ENCODE data around the gene RPA1.
A peak's percentile ranks its signal among the peaks of the same experiment; 100 is the strongest.

RPA1 gene

GRCh38 chr17:1912146-1912545 is 82.3 kb downstream of the RPA1 start:
- DNase-seq, result no peak

GRCh38 chr17:1913702-1914101 is 83.9 kb downstream of the RPA1 start:
- no peak for DNase-seq

- DNase-seq, result no peak
Observed at GRCh38 chr17:1914661-1915083, 84.9 kb downstream of the RPA1 start.

DNA sequence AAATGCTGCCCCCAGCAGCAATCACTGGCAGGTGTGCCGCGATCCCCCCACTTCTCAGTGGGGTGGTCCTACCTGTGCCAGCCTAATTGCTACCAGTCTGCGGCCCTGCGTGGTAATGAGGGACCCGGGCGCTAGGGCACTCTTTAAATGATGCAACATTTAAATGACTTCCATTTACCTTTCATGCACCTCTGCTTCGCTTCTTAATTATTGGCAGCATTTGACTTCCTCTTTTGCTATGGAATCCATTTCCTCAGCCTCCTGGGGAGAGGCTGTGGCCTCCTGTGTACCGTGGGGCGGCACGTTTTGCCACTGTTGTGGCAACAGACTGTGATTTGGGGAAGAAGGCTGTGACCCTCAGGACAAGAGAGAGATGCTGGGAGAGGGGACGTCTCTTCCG is 86.1 kb downstream of the RPA1 start:
- DNase-seq, result no peak

DNA sequence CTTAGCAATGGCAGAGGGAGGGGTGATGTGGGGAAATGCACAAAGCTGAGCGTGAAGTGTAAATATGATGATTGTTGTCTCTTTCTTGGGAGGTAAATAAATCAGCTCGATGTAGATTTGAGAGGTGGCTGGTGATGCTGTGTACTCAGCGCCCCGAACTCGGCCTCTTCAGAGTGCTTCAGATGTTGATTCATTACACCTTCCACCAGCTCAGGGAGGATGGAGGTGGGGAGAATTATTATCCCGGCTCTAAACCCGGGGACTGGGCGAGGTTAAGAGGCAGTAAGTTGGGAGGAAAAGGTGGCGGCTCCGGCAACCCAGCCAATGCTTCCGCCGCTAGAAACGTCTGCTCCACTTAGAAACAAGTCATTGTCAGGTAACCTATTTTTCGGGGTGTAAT is 86.5 kb downstream of the RPA1 start:
- DNase-seq, result no peak

GRCh38 chr17:1916963-1917715 is 87.3 kb downstream of the RPA1 start:
- no peak for DNase-seq

- no peak for DNase-seq
Observed at GRCh38 chr17:1918346-1919162, 88.7 kb downstream of the RPA1 start.

- DNase-seq, result no peak
Observed at GRCh38 chr17:1919201-1919600, 89.4 kb downstream of the RPA1 start.

GRCh38 chr17:1920948-1921351 is 91.1 kb downstream of the RPA1 start:
- peak; percentile 92 to 94 for DNase-seq

DNA sequence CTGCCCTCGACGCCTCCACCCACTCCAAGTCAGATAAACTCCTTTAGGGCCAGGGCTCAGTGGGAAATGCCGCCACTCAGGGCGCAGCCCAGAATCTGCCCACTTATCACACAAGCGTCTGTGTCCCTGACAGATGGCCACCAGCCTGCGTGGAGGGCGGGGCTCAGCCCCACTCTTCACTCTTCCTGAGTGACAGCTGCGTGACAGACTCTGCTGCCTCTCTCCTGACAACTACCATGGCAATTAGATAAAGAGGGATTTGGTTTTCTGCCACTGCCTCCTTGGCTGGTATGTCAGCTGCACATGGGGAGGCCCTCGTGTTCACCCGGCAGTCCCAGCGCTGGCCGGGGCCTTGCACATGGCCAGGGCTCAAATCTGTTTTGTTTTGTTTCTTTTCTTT is 99.2 kb downstream of the RPA1 start:
- DNase-seq, result peak in 1 of 2 experiments; percentile 24

DNA sequence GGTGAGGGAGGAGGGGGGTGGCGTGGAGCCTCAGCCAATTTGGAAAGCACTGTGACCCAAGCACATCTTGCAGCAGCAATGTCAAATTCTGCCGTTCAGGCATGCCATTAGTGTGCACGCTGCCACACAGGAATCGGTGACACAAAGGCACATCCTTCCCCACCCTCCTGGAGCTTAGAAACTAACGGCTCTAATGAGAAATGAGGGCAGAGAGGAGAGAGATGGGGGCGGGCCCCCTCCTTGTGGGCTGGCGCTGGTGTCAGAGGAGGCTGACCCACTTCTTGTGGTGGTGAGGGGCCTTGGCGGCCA is 100.5 kb downstream of the RPA1 start:
- DNase-seq, result no peak

GRCh38 chr17:1931844-1932579 is 102.2 kb downstream of the RPA1 start:
- DNase-seq, result peak; percentile 29 to 54

- DNase-seq, result no peak
Observed at GRCh38 chr17:1933875-1934715, 104.3 kb downstream of the RPA1 start.

DNA sequence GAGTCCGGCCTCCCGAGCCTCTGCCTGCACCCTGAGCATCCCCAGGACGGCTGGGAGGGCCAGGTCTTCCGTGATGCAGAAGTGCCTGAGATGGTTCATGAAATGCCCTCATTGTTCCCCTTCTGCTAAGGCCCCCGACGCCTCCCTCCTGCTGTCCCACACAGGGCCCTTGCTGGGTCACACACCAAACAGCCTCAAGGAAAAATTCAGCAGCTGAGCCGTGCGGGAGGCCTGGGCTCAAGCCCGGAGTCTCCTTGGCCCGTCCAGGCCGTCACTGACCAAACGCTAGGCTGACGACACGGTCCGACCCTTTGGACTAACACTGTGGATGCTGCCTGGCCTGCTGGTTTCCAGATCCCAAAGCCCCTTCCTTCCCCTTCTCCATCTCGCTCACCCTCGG is 105.1 kb downstream of the RPA1 start:
- DNase-seq, result no peak

DNA sequence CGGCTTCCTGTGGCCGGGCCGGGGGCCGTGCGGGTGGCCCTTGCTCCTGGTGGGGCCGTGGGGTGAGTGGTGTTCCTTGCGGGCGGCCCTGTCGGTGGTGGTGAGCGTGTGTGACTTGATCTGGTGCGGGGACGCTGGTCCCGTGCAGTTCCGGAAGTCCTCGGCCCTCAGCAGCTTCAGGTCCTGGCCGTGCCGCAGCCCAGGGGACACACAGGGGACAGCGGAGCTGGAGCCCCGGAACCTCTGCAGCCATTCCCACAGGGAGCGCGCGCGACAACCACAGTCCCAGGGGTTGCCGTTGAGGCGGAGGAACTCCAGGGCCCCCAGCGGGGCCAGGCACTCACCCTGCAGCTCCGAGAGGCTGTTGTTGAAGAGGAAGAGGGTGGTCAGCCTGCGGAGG is 107.0 kb downstream of the RPA1 start:
- no peak for DNase-seq

- no peak for DNase-seq
Observed at GRCh38 chr17:1937461-1937860, 107.7 kb downstream of the RPA1 start.

DNA sequence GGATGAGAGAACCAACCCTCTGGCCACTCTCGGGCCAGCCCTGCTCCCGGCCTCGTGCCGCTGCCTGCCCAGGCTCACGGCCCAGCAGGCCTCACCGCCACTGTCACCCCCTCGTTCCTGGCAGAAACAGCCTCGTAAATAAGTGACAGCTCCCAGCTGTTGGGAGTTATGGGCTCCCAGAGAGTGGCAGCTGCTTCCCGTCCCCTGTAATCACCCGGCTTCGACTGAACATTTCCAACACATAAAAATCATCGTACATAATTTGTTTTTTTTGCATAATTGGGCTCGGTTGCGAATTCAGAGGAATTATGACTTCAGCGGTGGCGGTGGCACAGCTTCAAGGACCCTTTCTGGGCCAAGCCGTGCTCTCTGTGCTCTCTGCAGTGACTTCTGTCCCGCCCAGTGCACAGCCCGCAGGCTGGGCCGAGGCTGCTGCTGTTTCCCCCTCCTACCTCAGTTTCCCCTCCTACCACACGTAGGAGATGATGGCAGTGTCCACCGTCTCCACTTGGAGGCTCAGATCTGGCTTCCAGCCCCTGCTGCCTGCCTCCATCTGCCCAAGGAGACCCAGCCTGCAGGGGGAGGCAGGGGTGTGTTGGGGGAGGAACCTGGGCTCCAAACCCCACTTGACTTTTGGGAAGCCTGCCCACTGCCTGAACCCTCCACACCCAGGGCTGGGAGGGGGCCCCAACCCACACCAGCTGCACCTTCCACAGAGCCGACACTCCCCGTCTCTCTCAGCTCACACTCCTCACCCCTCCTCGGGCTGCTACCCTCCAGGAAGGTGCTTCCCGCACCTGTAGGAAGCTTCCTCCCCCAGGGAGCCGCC is 110.4 kb downstream of the RPA1 start:
- no peak for DNase-seq

DNA sequence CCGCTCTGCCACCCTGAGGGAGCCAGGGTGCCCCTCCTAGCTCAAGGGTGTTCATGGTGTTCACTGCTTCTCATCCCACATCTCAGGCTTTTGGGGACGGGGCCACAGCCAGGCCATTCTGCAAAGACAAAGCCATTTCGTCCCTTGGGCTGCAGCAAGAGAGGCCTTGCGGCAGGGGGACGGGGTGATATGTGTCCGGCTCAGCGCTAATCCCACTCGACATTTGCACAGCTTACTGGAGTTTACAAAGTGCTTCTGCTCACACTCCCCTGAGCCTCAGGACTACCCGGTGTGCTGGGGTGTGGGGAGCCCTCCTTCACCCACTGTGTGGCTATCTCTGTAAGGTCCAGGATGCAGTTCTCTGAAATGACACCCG is 111.0 kb downstream of the RPA1 start:
- no peak for DNase-seq

GRCh38 chr17:1941272-1942065 is 111.7 kb downstream of the RPA1 start:
- DNase-seq, result no peak

GRCh38 chr17:1942066-1942365 is 112.2 kb downstream of the RPA1 start:
- no peak for DNase-seq
